ENCODE results near the gene KRTAP10-9.

Gene KRTAP10-9

DNA sequence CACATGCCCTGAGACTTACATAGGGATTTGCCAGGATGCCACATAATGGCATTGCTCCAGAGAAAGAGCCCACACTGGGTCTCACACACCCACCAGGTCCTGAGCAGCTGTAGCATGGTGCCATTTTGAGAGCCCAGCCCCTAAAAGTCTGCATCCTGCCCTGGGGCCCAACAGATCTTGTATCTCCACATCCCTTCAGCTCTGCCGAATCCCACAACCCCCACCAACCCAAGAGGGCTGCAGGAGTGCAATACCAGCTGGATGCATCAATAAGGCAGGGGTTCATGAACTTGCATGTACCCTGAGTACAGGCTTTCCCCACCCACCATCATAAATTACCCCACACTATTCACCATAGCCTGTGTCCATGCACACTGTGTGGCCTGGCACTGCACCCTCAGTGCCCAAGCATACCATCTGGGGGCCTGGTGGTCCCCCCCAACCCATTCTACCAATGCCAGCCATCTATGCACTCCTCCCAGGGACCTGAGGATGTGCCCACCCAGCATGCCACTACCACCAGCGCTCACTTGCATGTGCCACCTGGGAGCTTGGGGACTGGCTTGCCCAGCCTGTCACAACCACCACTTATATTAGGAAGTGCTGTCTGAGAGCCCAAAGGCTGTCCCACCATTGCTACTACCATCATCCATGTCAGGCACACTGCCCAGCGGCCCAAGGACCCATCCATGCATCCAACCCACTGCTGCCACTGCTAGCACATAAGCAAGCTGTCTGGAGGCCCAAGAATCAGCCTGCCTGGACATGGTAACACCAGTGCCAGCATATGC lies 43.9 kb downstream of the KRTAP10-9 start:
- DNase-seq = no peak

DNA sequence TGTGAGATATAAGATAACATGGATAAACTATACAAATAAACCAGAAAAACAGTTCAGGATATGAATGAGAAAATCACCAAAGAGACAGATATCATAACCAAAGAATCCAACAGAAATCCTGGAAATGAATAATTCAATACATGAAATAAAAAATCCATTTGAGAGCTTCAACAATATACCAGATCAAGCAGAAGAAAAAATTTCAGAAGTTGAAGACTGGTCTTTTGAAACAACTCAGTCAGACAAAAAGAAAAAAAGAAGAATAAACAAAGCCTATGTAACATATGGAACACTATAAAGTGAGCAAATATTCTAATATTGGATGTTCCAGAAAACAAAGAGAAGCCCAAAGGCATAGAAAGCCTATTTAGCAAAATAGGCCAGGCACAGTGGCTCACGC lies 45.0 kb downstream of the KRTAP10-9 start:
- no peak for DNase-seq

DNA sequence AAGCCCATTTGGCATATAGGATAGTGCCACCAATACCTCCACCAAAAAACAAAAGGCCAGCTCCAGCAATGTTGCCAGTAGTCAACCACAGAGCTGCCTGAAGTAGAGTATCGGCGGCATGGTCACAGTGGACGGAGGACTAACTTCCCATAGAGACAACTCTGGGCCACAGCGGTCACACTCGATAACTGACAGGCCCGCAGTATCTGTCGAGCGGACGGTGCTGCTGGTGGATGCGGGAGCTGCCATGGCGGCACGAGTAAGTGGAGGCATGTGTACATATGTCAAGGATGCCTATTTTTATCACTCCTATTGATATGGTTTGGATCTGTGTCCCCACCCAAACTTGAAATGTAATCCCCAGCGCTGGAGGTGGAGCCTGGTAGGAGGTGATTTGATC lies 51.0 kb downstream of the KRTAP10-9 start:
- no peak for DNase-seq

Measured in COR-L47 (cell line).